Head of caudate nucleus (tissue), 42 donors: ENCODE data around the gene IPO13.
A peak's percentile ranks its signal among the peaks of the same experiment; 100 is the strongest.

Experiments
- DNase-seq, 42 donors: peaks; one replicate each; pipeline versions ENCODE4 v3.0.0 to v3.0.0-alpha.2; 2020 to 2021; ENCODE audit warnings: mixed read lengths in 7 of 42
- intact Hi-C: fragments of 100-400 bp; cut with DNase I; formaldehyde crosslinking; loops from one replicate; pipeline ENCODE4 v1.15.0; 2022

Gene IPO13

GRCh38 chr1:43942411-43942810 lies 4.3 kb upstream of the IPO13 start:
- intact Hi-C loops, result no loop called here
- DNase-seq, result no peak

DNA sequence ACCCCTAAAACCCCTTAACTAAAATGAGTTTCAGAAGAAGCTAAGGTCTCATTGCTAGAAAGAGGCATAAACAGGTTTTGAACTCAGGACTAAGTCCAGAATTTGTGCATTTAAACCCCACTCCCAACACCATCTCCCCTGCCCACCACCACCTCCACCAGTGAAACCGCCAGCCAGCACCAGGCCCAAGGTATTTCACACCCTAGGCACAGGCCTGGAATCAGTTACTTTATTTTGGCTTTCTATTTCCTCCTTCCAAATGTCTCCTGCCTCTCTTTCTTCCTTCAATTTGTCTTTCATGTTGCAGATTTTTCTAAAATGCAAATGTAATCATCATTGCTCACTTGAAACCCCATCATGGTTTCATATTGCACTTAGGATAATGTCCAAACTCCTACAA lies 1.9 kb upstream of the IPO13 start:
- no peak for DNase-seq
- intact Hi-C loops, result no loop called here

- peak in 2 of 42 donors; percentile 17 to 38 for DNase-seq
Observed at GRCh38 chr1:43945674-43946235, 995 bp upstream of the IPO13 start.

GRCh38 chr1:43947061-43947873 lies 517 bp downstream of the IPO13 start:
- peak in 1 of 42 donors; percentile 40 for DNase-seq
- intact Hi-C loops, result no loop called here

More at GRCh38 chr1:43945674-43946235, 995 bp upstream of the IPO13 start:
- intact Hi-C loops, result loop anchor here (1.0 kb wide), 1 partner anchor 29 kb away; the partner anchor contains the start of gene ATP6V0B

DNA sequence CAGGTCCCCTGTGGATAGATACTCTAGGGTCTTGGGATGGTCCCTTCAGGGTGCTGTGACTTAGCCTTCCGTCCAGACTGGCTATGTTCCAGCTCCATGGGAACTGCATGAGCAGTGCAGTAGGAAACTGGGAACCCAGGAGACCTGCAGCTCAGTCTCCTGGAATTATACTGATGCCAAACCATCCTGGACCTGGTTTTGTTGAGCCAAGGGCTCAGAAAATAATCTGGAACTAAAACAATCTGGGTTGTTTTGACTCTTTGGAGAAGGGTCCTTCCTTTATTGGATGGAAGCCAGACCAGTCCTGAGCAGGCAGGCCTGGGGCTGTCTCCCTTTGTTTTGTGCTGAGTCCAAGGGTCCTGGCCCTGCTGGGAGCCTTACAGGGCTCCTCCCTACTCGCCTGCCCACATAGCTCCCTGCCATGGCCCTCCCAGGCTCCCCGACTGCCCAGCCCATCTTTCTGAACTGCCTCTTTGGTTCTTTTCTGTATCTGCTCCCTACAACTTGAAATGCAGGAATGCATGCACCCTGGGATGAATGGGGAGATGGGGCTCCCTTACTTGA lies 1.2 kb downstream of the IPO13 start:
- DNase-seq, result peak in 3 of 42 donors; percentile 39 to 62 (median 42)

DNA sequence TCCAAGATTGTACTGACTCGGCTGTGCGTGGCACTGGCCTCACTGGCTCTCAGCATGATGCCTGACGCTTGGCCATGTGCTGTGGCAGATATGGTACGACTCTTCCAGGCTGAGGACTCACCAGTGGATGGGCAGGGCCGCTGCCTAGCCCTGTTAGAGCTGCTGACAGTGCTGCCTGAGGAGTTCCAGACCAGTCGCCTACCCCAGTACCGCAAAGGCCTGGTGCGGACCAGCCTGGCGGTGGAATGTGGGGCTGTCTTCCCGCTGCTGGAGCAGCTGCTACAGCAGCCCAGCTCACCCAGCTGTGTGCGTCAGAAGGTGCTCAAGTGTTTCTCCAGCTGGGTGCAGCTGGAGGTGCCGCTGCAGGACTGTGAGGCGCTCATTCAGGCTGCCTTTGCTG lies 2.9 kb downstream of the IPO13 start:
- intact Hi-C loops, result no loop called here
- peak in 2 of 42 donors; percentile 50 for DNase-seq

More for the DNA sequence above, 1.2 kb downstream of the IPO13 start:
- intact Hi-C loops, result no loop called here

DNA sequence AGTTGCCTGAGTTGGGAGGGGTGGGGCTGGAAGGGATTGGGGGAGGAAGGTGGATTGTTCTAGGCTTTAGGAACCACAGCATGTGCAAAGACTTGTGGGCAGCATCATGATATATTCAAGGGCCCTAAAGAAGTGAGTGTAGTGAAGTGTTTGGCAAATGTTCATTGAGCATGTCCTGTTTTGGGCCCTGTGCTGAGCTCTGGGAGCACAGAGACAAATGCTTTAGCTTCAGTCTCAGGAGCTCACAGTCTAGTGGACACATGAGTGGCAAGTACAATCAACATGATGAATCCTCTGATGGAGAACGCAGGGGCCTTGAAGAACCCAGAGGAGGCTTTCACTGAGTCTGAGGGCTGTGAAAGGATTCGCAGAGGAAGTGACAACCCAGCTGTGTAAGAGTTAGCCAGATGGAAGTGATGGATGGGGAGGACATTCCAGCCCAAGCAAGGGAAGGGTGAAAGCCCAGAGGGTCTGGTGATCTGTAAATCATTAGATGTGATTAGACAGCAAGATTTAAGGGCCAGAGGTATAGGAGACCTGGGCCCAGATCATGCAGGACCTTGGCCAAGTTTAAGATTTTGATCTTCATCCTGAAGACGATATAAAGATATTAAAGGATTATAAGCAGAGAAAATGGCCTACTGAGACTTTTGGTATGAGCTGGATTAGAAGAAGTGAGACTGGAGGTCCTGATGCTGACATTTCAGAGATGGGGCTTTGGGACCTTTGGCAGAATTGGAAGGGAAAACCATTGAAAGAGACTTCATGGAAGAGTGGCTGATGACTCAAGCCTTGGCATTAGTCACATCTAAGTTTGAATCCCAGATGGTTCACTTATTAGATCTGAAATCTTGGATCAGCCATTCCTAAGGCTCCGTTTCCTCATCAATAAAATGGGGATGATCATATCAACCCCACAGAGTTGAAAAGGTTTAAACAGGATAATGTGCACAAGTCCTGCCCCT lies 4.6 kb downstream of the IPO13 start:
- intact Hi-C loops, result no loop called here
- DNase-seq, result no peak

GRCh38 chr1:43952731-43953346 lies 6.1 kb downstream of the IPO13 start:
- intact Hi-C loops, result no loop called here
- DNase-seq, result peak in 30 of 42 donors; percentile 29 to 81 (median 56)

DNA sequence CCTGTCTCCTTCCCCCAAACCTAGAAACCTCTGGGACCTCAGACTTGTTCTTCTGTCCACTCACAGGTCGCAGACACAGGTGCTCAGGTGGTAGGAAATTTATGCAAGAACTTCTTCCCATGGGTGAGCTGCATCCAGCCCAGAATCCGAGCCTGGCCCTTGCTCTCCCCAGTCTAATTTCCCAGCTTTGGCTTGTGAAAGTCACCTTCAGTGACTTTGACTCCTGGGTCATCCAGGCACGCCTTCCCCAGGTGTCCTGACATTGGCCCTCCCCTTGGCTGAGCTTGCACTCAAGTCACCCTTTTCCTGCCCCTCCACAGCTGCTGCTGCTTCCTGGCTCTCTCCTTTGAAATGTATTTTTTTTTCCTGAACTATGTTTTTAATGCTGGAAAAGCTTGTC lies 6.6 kb downstream of the IPO13 start:
- DNase-seq, result peak in 1 of 42 donors; percentile 35
- intact Hi-C loops, result no loop called here

DNA sequence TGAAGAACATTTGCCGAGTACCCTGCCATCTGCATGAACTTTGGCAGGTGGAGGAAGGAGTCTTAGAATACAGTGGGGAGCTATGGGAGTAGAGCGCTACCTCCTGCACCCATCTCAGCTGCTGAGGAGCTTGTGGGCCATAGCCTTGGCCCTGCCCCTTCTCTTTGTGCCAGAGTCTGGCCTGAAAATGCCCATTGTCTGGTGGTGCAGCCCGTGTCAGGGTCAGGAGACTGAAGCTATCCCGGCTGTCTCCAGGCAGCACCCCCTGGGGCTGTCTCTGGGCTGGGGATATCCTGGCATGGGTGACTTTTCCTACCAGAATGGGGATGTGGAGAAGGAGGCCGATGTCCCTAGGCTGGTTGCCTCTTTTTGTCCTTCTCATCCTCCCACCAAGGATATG lies 7.3 kb downstream of the IPO13 start:
- intact Hi-C loops, result no loop called here
- DNase-seq, result peak; percentile 73 to 95 (median 88)

GRCh38 chr1:43956234-43956633 lies 9.5 kb downstream of the IPO13 start:
- no peak for DNase-seq
- intact Hi-C loops, result no loop called here

DNA sequence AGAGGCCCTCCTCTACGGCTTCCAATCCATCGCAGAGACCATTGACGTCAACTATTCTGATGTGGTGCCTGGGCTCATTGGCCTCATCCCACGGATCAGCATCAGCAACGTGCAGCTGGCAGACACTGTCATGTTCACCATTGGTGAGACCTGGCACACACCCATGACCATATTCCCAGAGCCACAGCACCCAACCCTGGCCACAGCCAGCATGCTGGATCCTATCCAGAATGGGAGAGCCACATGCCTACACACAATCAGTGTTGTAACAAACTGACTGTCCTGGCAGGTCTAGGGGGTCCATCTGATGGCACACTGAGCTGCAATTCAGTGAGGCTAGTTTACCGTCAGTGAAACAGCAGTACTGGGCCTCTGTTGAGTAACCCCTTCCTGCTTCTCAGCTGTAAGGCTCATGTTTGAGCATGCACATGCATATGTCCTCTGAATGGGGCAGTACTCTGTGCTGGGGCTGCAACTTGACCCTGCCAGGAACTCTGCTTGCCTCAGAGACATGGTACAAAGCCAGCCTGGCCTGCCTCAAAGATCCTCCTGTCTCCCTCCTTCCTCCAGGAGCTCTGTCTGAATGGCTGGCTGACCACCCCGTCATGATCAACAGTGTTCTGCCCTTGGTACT lies 10.8 kb downstream of the IPO13 start:
- peak in 1 of 42 donors; percentile 64 for DNase-seq
- intact Hi-C loops, result no loop called here

GRCh38 chr1:43958351-43959255 lies 11.9 kb downstream of the IPO13 start:
- intact Hi-C loops, result no loop called here

DNA sequence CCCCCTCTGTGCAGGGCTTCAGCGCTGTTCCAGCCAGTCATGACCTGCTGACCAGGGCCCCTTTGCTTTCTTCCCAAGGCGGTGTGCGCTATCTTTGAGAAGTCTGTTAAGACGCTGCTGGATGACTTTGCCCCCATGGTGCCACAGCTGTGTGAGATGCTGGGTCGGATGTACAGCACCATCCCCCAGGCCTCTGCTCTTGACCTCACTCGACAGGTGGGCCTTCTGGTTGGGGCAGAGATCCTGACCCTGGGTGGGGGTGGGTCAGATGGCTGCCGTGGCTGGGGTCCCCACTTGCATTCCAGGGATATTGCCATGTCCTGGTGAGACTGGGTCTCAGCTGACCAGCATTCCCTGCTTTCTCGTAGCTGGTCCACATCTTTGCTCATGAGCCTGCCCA lies 14.0 kb downstream of the IPO13 start:
- no peak for DNase-seq
- intact Hi-C loops, result no loop called here

More at GRCh38 chr1:43958351-43959255, 11.9 kb downstream of the IPO13 start:
- peak in 7 of 42 donors; percentile 35 to 75 (median 44) for DNase-seq

GRCh38 chr1:43961692-43962091 lies 14.9 kb downstream of the IPO13 start:
- peak in 1 of 42 donors; percentile 57 for DNase-seq
- intact Hi-C loops, result no loop called here

DNA sequence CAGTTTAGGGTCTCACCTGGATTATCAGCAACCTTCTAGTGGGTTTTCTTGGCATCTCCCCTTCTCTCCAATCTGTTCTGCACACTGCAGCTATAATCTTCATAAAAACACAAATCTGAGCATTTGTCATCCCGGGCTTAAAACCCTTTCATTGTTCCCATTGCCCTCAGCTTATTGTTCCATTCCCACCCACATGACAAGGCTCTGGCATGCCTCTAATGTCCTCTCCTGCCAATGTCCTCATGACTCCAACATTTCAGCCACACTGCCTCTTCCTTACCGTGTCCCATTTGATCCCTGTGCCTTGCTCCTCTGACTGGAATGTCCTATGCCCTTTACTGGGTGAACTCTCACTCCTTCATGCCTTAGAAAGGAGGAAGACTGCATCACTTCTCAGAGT lies 15.6 kb downstream of the IPO13 start:
- intact Hi-C loops, result no loop called here
- DNase-seq, result peak in 21 of 42 donors; percentile 32 to 86 (median 60)

DNA sequence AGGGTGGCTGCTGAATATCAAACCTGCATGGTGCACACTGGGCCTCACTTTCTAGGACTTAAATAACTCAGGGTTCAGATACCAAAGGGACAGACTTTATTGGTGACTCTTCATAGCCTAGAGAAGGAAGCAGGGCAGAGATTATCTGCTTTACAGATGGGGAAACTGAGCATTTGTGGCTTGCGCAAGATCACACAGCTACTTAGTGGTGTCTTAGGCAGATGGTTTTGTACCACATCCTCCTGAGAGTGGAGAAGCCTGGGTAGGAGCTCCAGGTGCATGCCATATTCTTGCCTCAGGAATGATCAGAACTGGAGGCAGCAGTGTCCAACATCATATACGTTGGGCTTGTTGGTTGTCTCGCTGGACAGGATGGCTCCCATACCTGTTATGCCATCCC lies 16.3 kb downstream of the IPO13 start:
- intact Hi-C loops, result no loop called here
- no peak for DNase-seq
